Keratinocyte (primary cell): ENCODE results near the gene PKD1.

Source experiments
- EZH2 ChIP-seq: IDR thresholded peaks from one replicate; pipeline ENCODE4 v1.6.1; 2012; ENCODE audit warnings: inconsistent platforms, mild to moderate bottlenecking, low read length, moderate library complexity
- TF ChIP-seq, protein P1 (sequence below), 3 experiments: IDR thresholded peaks in 1 of 3; conservative IDR thresholded peaks in 1 of 3; optimal IDR thresholded peaks in 1 of 3; 2 replicates in 2 of 3; 3 replicates in 1 of 3; pipeline versions ENCODE3 to v1.5.1; 2011; ENCODE audit warnings: low read length in 3 of 3, mild to moderate bottlenecking in 3 of 3, moderate library complexity in 2 of 3, control low read depth in 1 of 3, inconsistent platforms in 1 of 3; ENCODE audit not compliant: insufficient read depth in 2 of 3; ENCODE audit errors: extremely low read depth in 1 of 3

- TF ChIP-seq, protein P1, sequence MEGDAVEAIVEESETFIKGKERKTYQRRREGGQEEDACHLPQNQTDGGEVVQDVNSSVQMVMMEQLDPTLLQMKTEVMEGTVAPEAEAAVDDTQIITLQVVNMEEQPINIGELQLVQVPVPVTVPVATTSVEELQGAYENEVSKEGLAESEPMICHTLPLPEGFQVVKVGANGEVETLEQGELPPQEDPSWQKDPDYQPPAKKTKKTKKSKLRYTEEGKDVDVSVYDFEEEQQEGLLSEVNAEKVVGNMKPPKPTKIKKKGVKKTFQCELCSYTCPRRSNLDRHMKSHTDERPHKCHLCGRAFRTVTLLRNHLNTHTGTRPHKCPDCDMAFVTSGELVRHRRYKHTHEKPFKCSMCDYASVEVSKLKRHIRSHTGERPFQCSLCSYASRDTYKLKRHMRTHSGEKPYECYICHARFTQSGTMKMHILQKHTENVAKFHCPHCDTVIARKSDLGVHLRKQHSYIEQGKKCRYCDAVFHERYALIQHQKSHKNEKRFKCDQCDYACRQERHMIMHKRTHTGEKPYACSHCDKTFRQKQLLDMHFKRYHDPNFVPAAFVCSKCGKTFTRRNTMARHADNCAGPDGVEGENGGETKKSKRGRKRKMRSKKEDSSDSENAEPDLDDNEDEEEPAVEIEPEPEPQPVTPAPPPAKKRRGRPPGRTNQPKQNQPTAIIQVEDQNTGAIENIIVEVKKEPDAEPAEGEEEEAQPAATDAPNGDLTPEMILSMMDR (optimal IDR thresholded peaks at IDR 0.05 in 1 of 3, IDR thresholded peaks at IDR 0.05 in 1 of 3, conservative IDR thresholded peaks at IDR 0.05 in 1 of 3; ENCODE audit: extremely low read depth in 1 of 3, insufficient read depth in 2 of 3, low read length in 3 of 3) = no peak
- TF ChIP-seq EZH2 = no peak
Observed at GRCh38 chr16:2053211-2053610, 82.5 kb downstream of the PKD1 start.
